GM19395 (cell line): ENCODE measurements around the gene HPS1.

Source experiments
- ATAC-seq: cut with Tn5 transposase; IDR thresholded peaks from one replicate; pipeline ENCODE4 v1.9.1; 2021; ENCODE audit warnings: mild to moderate bottlenecking, moderate library complexity; ENCODE audit not compliant: unreplicated experiment

HPS1 gene

DNA sequence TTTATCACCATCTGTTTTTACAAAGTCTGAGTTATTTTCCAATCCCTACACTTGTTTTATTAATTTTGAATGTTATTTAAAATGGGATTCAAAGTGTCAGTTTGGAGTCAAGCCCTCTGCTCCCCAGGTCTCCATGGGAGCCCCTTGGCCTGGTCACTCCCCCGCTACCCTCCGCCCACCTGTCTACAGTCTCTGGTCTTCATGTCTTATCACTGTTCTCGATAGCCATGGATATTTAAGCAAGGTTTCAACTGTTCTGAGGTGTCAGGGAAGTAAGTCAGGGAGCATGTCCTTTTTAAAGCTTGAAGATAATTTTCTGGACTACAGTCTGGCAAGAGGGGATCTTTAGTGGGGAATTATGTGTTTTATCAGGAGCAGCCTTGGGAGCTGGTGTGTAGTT is 19.1 kb upstream of the HPS1 start:
- ATAC-seq: no peak

DNA sequence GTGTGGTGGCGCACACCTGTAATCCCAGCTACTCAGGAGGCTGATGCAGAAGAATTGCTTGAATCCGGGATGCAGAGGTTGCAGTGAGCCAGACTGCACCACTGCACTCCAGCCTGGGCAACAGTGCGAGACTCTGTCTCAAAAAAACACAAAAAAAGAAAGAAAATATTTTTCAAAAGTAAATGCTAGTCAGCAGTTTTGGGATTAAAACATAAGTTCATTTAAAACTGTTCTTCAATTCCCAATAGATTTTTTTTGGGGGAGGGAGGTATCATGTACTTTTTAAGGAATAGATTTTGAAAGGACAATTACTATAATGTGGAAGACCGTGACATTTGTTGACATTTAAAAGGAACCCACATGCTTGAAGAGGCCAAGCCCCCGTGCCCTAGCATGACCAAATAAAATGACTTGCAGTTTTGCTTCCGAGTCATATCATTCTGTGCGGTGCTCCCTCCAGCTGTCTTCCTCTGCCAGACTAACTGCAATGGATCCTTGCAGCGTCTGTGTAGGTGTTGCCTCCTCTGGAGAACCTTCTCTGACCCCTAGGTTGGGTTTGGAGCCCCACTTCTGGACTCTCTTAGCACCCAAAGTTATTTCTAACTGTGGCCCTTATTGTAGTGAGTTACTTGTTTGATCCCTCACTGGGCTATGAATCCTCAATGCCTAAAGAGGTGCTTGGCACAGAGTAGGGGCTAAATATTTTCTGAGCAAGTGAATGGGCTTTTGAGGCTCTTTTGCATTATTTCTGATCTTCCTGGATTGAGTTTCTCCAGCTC is 17.4 kb upstream of the HPS1 start:
- no peak for ATAC-seq

DNA sequence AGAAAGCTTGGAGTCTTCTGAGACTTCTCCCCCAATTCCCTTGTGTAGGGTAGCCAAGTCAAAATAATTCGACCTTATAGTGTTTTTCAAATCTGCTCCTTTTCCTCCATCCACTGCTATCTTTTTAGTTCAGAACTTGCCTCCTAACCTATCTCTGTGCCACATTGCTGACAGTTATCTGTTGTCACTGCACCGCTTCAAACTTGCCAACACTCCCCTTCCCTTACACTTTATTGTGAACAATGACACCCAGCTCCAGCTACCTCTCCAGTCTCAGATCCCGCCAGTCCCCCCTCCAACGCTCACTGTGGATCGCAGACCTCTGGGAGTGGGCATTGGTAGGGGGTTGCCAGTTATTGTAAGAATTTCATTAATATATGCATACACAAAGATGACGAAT is 16.3 kb upstream of the HPS1 start:
- no peak for ATAC-seq

DNA sequence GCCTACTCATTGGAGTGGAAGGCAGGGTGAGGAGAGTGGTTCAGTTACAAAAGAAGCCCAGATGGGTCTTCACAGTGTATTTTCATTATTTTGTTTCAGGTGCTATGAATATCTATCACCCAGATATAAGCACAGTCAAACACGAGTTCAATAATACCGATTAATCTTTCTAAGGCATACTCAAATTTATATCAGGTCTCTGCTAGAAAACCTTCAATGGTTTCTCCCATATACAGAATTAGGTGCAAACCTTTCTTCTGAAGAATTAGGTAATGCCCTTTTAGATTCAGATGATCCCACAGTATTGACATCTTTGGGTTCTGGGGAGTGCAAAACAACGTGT is 14.7 kb upstream of the HPS1 start:
- no peak for ATAC-seq

DNA sequence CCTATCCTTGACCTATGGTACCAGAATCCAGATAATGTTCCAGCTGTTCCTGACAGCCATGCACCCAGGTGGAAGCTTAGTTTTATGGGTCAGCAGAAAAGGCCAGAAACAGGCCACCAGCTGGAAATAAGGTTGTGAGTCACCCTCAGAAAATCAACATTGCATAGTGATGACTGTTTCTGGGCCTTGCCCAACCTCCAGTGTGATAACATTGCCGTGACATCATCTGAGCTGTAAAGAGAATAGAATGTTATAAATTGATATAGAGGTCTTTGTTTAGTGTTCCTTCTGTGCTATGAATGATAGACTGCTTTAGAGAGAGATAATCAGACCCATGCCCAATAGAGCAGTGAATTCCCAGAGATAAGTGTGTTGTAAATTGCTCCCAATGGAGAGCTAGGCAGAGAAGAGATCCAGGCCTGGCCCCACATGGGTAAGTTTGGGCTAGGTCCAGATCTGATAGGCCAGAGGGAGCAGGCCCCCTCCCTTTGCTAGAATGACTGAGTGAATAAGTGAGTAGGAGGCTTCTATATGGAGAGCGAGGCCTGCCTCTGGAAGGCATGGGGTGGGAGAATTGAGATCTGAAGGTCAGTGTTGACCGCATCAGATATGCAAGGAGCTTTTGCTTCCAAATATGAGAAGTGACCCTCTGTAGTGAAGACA is 14.2 kb upstream of the HPS1 start:
- no peak for ATAC-seq

DNA sequence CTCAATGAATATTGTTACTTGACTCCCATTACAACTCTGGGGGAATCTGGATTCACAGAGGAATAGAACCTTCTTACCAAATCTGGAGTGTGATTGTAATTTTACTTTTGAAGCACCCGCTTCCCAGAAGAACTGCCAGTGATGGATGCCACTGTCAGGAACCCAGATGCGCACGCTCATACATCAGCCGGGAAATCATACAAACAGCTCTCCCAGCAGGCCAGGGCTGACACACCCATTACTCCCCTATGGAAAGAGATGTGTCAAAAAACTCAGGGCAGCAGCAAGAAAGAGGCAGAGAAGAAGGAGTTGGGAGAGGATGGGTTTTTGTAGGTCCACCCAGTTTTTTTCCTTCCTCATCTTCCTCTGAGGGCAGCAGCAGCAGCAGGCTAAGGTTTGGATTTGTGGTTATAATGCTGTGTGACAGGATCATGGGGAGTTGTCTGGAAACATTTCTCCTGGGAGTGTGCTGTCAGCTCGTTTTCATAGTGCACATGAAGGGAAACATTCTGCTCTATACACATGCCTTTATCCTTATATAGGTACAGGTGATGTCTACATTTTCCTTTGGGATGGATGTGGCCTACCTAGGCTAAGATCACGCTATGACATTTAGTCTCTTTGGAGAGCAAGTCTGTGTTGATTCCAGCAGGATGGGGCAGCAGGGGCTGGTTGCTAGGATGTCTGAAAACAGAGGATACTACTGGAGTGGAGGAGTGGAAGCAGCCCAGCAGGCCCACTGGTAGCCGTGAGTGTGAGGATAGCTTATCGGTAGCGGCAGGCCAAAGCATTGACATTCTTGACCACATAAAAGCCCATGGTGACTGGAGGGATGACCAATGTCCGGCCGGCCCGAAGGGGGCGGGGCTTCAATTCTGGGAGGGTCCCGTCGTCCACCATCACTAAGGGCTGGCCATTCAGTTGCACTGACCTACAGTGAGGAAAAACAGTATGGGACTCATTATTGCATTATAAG is 12.4 kb upstream of the HPS1 start:
- ATAC-seq: no peak

DNA sequence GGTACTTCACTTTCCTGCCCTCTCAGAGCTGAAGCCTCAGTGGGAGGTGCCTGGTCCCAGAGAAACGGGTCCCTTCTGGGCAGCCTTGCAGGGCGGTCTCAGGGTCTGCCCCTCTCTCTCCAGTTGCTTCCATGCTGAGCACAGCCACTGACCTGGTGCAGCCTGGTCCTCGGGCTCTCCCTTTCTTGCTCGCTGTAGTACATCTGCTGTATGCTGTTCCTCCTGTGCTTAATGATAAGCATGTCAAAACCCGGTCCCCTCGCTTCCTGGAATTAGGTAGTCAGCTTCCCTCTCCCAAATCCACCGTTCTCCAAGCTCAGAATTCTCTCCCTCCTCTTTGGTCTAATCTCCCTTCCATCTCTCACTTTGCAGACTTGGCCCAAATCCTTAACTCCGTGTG is 11.0 kb upstream of the HPS1 start:
- no peak for ATAC-seq

DNA sequence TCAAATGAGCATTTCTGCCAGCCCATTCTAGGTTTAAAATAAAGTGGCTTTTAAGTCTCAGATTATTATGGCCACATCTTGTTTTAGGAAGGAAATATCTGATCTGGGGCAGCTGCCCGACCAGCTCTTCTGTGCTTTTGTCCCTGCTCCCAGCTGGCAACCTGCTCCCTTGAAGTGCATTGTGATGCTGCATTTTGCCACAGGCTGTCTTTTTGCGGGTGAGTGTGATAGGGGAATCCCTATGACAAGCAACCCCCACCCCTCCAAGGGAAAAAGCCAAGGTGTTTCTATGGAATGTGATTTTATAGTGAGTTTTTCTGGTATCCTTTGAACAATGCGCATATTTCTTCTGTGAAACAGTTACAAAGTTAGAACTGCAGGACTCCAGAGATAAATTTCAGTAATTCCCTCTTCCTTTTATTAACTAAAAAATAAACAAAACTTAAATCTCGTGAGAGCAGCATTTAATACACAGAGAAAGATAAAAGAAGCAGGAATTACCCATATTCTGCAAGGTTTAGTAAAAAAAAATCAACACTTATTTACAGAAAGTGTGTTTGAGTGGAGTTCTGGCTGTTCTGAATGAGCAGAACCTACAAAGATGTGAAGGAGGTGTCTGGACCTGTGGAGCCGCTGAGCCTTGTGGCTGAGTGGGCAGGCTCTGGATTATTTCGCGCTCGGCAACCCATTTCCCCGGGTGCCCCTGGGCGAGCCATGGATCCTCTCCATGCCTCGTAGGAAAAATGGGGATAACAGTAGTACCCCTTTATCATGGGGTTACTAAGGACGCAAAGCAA is 10.1 kb upstream of the HPS1 start:
- ATAC-seq: no peak

DNA sequence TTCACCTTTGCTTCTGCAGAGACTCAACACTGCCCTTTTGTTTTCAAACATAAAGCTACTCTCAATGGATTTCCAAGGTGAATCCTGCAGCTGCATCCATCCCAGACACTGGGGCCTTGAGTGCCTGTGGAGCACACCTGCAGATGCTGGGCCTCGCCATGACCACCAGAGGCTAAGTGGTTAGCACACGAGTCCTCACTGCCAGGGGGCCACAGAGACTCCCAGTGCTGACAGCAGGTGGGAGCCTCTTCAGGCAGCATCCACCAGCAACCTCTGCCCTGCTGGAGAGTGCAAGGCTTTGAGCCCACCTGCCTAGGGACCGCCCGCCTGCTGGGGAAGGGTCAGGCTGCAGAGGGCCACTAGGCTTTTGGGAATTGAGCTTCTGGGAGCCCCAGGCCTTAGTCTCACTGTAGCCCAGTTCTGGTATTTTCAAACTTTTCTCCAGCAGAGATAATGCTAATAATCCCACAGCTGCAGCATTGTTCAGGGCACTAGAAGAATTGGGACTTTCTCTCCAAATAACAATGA is 9.4 kb upstream of the HPS1 start:
- no peak for ATAC-seq

DNA sequence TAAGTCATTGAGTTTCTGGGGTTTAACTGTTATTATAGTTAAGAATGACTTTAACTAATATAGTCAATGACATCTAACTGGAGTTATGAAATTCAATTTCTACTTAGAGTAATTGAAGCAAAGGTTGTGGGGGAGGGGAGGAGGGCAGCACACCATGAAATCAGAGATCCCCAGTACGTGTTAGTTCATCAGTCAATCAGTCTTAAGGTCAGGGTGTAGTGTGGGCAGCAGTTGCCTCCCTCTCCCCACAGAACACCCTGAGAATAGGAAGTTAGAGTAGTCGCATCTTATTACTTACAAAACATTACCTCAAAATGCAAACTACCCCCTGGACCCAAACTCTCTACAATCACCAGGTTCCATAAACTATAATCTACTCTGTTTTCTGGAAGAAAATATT is 7.0 kb upstream of the HPS1 start:
- no peak for ATAC-seq

DNA sequence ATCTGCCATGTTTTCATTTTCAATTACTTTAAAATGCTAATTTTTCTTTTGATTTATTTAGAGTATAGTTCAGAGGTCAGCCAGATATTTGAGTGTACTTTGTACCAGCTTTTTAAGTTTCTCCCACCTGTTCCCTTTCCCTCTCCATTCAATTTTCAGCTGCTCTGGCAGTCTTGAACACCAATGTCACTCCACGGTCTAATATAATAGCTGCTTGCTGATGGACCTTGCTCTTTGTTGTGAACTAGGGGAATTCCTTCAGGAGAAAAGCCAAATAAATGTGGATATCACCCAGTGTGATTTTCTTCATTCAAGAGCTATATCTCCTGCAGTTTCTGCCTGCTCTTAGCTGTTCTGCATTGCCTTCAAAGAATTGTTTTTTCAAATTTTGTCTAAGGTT is 3.9 kb upstream of the HPS1 start:
- no peak for ATAC-seq

DNA sequence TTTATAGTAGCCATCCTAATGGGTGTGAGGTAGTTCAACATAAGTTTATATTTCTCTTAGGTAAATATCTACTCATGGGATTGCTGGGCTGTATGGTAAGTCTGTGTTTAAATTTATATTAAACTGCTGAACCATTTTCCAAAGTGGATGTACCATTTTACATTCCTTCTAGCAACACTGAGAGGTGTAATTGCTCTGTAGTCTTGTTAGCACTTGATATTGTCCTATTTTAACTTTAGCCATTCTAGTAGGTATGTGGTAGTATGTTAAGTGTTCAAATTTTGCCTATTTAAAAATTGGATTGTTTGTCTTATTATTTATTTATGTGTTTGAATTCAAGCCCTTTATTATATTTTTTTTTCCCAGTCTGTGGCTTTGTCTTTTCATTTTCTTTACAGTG is 2.6 kb upstream of the HPS1 start:
- no peak for ATAC-seq

DNA sequence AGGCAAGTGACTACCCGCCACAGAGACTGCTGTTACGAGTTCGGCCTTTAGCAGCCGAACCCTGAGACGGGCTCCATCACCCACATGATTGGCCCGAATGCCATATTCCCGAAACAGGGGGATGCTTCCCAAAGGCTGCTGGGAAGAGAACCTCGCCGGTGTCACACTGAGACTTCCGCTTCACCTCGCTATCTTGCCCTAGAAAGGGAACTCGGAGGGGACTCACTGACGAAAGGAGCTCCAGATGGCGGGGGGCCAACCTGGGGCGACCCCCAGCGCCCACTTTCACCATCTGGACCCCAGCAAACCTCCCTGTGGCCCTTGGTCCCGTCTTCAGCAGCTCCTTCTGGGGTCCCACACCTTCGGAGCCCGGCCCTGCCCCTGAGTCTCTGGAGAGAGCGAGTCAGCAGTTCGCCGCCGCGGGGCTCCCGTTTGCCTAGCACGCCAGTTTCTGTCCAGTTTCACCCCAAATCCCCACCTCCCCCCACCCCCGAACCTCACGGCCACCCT is 529 bp downstream of the HPS1 start:
- peak; percentile 49 for ATAC-seq

DNA sequence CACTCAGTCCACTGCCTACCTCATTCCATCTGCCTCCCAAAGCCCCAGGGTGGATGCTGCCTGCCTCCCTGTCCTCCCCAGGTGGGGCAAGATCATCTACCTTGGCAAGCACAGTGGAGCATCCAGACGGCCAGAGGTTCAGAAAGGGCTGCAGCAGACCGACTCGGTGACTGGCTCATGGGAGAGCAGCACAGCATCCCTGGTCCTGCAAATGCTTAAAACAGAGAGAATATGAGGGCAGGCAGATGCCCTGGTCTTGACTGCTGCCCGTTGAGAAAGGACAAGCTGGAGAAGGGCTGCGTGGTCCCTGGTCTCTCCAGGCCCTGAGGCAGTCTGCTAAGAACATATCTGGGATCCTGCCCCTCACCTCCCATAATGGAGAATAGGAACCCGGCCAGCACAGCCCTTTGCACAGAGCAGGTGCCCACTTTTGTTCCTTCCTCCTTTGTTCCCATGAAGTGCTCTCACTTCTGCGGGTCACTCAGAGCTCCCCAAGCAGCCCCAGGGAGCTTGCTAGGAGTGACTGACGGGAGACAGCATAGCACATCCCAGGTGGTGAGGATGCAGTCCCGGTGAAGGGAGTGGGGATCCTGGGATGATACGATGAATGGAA is 1.4 kb downstream of the HPS1 start:
- ATAC-seq: no peak

DNA sequence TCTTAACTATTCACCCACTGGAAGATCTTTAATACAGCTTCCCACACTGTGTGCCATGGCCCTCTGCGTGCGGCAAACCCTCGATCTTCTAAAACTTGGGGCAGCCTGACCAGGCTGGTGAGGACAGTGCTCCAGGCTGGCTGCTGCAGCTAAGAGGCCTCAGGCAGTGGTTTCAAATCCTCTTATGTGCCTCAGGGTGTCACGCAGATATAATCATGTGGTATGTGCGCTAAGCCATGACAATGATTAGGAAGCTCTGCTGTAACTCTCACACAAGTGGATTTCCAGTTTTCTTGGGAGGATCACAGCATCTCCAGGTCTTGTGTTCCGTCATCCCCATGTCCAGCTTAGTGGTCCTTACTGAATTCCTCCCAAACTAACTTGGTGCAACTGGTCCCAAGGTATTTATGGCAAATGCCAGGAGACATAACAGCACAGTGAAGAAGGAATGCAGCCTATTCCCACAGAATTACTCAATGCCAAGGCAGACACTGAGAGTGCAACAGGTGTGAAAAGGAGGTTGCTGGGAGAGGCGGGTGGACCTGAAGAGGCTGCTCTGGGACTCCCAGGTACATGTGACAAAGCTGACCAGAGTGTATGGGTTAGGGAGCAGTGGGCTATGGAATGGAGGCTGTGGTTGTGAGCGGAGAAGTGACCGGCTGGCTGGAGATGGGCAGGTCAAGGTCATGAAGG is 2.3 kb downstream of the HPS1 start:
- no peak for ATAC-seq

DNA sequence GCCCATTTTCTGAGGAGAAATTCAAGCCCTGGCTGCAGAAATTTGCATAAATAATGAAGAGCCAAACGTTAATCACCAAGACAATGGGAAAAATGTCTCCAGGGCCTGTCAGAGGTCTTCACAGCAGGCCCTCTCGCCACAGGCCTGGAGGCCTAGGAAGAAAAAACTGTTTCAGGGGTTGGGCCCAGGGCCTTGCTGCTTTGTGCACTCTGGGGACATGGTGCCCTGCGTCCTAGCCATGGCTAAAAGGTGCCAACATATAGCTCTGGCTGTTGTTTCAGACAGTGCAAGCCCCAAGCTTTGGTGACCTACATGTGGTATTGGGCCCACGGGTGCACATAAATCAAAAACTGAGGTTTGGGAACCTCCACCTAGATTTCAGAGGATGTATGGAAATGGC is 8.0 kb downstream of the HPS1 start:
- ATAC-seq: no peak

DNA sequence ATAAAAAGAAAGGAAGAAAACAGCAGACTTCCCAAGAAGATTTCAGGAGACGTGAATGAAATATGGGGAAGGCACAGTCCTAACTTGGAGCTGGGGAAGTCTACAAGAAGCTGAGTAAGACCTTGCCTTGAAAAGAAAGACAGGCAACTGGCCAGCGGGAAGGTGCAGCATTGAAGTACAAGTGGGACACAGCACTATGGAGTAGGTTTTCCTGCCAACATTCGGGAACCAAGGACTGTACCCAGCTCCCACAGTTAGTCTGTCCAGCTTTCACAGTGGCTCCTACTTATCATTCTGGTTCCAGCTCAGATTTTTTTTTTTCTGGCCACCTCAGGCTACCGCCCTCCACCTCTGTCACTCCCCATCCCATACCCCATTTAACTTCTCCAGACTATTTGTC is 10.0 kb downstream of the HPS1 start:
- ATAC-seq: no peak

DNA sequence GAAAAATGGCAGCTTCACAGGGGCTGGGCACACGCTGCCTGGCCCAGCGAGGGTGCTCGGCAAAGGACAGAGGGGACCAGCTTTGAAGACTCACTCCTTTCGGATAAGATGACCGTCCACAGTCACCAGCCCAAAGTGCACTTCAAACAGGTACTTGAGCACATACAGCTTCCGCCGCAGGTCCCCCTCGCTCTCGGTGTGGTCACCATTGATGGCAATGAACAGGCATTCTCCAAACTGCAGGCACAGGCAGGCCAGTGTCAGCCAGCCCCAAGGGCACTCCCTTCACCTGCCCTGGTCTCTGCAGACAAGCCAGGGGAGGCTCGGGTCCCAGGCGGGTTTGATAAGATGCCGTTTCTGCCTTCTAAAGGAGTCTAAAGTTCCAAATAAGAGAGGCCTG is 11.6 kb downstream of the HPS1 start:
- no peak for ATAC-seq
